ENCODE data around the gene SLC22A6. TPM values are rescaled to one million over a fixed set of nuclear protein-coding genes. Genes with fewer than 3 reads are reported as not detected.

The SLC22A6 gene
- total RNA-seq, 1 donor from 2014 or later: not detected

DNA sequence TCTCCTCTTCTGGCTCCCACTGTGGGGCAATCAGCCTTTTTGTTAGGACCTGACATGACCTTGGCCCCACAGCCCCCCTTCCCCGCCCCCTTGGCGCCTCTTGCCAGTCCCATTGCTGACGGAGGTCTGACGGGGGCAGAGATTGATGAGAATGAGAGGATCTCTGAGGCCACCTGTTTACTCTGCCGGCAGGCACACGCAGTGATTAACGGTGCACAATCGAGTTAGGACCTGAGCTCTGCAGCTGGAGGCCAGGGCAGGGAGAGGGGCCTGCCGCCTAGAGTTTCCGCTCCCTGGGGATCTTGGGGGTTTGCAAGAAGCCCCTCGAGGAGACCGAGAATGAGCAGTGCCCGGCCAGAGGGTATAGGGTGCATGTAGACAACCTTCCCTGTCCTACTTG lies 56.8 kb downstream of the SLC22A6 start:
- TF ChIP-seq, protein P1, sequence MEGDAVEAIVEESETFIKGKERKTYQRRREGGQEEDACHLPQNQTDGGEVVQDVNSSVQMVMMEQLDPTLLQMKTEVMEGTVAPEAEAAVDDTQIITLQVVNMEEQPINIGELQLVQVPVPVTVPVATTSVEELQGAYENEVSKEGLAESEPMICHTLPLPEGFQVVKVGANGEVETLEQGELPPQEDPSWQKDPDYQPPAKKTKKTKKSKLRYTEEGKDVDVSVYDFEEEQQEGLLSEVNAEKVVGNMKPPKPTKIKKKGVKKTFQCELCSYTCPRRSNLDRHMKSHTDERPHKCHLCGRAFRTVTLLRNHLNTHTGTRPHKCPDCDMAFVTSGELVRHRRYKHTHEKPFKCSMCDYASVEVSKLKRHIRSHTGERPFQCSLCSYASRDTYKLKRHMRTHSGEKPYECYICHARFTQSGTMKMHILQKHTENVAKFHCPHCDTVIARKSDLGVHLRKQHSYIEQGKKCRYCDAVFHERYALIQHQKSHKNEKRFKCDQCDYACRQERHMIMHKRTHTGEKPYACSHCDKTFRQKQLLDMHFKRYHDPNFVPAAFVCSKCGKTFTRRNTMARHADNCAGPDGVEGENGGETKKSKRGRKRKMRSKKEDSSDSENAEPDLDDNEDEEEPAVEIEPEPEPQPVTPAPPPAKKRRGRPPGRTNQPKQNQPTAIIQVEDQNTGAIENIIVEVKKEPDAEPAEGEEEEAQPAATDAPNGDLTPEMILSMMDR (IDR thresholded peaks at IDR 0.05): no peak
- intact Hi-C loops (cut with DNase I): no loop called here
- Histone ChIP-seq H3K27me3 (ENCODE audit: low read depth) (peaks cover 57% of the 10 kb centered on the region), H3K4me1 (peaks cover 26% of the 10 kb centered on the region), H3K4me3 (no peak overlapping the region), H3K27ac (no peak overlapping the region), H3K36me3 (no peaks in the 10 kb centered on the region), H3K9me3 (no peaks in the 10 kb centered on the region)
- ATAC-seq: no peak
- DNase-seq: no peak

DNA sequence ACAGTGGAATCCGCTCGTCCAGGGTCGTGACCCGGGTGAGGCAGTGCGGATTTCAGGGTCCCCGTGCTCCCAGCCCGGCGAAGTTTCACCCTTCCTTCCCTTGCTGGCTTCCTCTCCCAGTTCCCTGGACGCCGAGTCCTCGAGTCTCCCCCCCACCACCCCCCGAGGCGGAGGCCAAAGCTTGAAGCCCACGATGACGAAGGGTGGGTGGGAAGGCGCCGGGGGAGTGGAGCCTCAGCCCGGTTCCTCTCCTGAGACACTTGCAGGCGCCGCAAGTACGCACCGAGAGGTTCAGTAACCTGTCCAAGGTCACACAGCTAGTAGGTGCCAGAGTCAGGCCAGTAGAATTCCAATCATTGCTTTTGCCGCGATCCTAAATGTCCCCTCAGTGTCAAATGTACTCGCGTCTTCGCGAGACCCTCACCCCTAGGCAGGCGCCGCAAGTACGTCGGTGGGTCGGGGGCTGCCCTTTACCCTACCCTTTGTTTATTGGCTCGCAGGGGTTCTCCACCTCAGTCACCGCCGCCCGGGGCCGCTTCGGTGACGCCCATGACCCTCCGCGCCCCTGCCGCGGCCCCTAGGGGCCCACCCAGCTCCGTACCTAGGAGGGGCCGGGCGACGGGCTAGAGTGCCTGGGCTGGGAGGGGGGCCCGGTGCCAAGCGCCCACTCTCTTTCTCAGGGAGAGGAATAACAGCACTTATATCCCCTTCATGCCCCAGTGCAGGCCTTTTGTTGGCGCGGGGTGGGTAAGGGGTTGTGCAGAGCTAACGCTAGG lies 57.9 kb downstream of the SLC22A6 start:
- H3K36me3 ChIP-seq: no peaks in the 10 kb centered on the region
- ATAC-seq: no peak
- H3K4me3 ChIP-seq: no peak overlapping the region
- H3K9me3 ChIP-seq: no peaks in the 10 kb centered on the region
- no peak overlapping the region for H3K27ac ChIP-seq
- no peak for DNase-seq
- H3K27me3 ChIP-seq (ENCODE audit: low read depth): peaks cover 68% of the 10 kb centered on the region
- intact Hi-C loops (cut with DNase I): no loop called here
- TF ChIP-seq, protein P1 (IDR thresholded peaks at IDR 0.05): no peak
- peaks cover 26% of the 10 kb centered on the region for H3K4me1 ChIP-seq

Other genes with a start within 250 kb of the SLC22A6 start
- 11.6 TPM for gene ZBTB3, start 230.8 kb downstream of the SLC22A6 start, total RNA-seq
- gene POLR2G, start 223.4 kb downstream of the SLC22A6 start, total RNA-seq: 57.5 TPM
- gene TAF6L, start 213.6 kb downstream of the SLC22A6 start, total RNA-seq: 23.6 TPM
- 54.6 TPM for gene TMEM179B, start 197.6 kb downstream of the SLC22A6 start, total RNA-seq
- gene TMEM223, start 193.0 kb downstream of the SLC22A6 start, total RNA-seq: 17.2 TPM
- 93.2 TPM for gene NXF1, start 179.5 kb downstream of the SLC22A6 start, total RNA-seq
- 42.0 TPM for gene STX5, start 152.9 kb downstream of the SLC22A6 start, total RNA-seq
- gene TEX54, start 152.1 kb downstream of the SLC22A6 start, total RNA-seq: not detected
- gene WDR74, start 145.4 kb downstream of the SLC22A6 start, total RNA-seq: 35.3 TPM
- 214 TPM for gene SLC3A2, start 104.1 kb downstream of the SLC22A6 start, total RNA-seq
- gene CHRM1, start 63.6 kb downstream of the SLC22A6 start, total RNA-seq: 6.8 TPM
- not detected for gene SLC22A8, start 30.9 kb upstream of the SLC22A6 start, total RNA-seq
- gene SLC22A24, start 159.3 kb upstream of the SLC22A6 start, total RNA-seq: not detected